Upper lobe of left lung (tissue), 4 donors: ENCODE results near the gene DCUN1D3.

Source experiments
- CTCF ChIP-seq, 6 experiments: fragments of 450-650 bp in 4 of 6; fragments of 200-600 bp in 2 of 6; sonication (generic) in 2 of 6; IDR thresholded peaks; one replicate each; pipeline ENCODE4 v1.5.1; 2016 to 2019; ENCODE audit warnings: antibody characterized with exemption in 6 of 6
- POLR2A ChIP-seq, 4 donors: fragments of 450-650 bp; IDR thresholded peaks; one replicate each; pipeline ENCODE4 v1.5.1; 2016 to 2017; ENCODE audit warnings: antibody characterized with exemption in 4 of 4, mild to moderate bottlenecking in 2 of 4

- no peak for TF ChIP-seq POLR2A (IDR thresholded peaks at IDR 0.05)
- TF ChIP-seq CTCF (IDR thresholded peaks at IDR 0.05): no peak
These were observed 53.6 kb downstream of the DCUN1D3 start for GRCh38 chr16:20846551-20846950.
